ENCODE measurements around the gene CUL7.
A peak's percentile ranks its signal among the peaks of the same experiment; 100 is the strongest.
"Not testable (repeated sequence)": the region's sequence is repeated elsewhere in the genome, so short reads cannot be mapped to it uniquely, and the experiment has no call there.

Gene CUL7

DNA sequence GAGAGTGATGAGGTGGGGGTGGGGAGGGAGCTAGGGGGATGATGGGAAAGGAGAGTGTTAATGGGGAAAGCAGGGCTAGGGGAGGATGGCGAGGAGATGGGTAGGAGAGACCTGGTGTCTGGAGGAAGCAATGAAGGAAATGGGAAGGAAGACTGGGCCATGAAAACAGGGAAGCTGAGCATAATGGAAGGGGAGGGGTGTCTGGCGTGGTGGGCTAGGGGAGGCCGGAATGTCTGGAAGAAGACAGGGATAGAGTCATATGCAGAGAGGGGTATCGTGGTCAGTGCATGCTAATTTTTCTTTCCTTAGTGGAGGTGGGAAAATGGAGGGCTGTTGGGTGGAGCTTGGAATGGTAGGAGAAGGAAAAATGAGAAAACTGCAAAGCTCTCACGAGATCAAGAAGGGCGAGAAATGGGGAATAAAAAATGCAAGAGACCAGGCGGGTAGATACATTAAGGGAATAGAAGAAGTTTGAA lies 39.2 kb downstream of the CUL7 start:
- DNase-seq (ENCODE audit: low read depth in 2 of 2), result no peak

GRCh38 chr6:43013843-43014433 lies 39.7 kb downstream of the CUL7 start, which contains the start of the genes KLHDC3 and MEA1:
TSS of gene KLHDC3 (plus strand) at chr6:43014249. CDS start at chr6:43017193, 2,944 bp downstream.
TSS of gene MEA1 (minus strand) at chr6:43013946. CDS start at chr6:43013813, 133 bp downstream.
- DNase-seq (ENCODE audit: low read depth in 2 of 2), result peak; percentile 96 to 98

DNA sequence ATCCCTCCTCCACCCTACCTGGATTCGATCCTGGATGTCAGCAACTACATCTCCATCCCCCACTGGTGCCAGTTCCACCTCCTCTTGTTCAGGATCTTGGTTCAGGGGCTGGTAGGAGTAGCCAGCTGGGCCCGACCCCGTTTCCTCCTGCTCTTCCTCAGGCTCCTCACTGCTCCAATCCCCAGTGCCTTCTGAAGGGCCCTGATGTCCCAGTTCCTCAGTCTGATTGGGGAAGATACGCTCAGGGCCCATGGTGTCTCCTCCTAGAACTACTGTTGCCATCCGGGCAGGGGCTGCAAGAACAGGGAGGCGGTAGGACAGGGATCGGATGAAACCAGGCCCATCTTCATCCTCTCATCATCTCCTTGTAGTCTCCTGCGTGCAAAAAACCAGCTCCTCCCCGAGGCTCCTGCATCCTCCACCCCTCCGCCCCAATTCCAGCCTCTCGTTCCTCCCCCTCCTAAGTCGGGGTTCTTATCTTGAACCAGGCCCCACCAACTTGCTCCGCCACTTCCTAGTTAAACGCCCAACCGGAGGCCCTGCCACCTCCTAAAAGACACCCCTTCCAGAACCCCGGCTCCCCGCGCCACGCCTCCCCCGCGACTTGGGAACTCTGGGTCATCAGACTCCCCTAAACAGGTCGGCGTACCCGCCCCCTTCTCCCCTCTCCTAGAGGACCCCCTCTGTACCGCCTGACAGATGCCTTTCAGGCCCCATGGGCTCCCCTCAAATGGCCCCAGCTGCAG lies 40.4 kb downstream of the CUL7 start:
- no peak for DNase-seq (ENCODE audit: low read depth in 2 of 2)

GRCh38 chr6:43012364-43012763 lies 41.3 kb downstream of the CUL7 start:
- DNase-seq (ENCODE audit: low read depth in 2 of 2), result no peak

DNA sequence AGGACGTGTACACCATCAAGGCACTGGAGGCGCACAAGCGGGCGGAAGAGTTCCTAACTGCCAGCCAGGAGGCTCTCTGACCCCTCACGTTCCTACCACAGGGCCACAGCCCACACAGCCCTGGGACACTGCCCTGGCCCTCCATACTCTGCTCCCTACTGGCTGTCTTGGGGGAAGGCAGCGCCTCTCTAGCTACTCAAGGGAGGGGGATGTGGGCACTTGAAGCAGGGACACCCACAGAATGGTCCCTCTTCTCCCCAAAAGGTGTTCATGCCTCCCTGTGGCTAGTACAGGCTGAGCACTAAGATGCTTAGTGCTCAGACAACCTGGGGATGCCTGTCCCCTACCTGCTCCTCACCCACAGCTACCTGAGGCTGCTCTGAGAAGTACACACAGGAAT lies 42.4 kb downstream of the CUL7 start:
- no peak for DNase-seq (ENCODE audit: low read depth in 2 of 2)

GRCh38 chr6:43009124-43009523 lies 44.5 kb downstream of the CUL7 start:
- no peak for DNase-seq (ENCODE audit: low read depth in 2 of 2)

- no peak for DNase-seq (ENCODE audit: low read depth in 2 of 2)
Measured at GRCh38 chr6:43007126-43007525, 46.5 kb downstream of the CUL7 start.

DNA sequence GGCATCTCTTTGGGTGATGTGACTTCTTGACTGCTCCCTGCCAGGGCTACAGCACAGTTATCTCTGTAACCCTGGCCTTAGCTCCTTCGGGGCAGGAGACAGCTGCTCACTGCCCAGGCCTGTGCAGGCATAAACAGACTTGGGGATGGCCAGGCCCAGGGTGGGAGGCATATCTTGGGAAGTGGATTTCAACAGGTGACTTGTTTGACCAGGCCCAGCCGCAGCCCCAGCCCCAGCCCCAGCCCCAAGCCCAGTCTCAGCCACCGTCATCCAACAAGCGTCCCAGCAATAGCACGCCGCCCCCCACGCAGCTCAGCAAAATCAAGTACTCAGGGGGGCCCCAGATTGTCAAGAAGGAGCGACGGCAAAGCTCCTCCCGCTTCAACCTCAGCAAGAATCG lies 47.4 kb downstream of the CUL7 start:
- no peak for DNase-seq (ENCODE audit: low read depth in 2 of 2)

GRCh38 chr6:43005844-43006243 lies 47.8 kb downstream of the CUL7 start:
- no peak for DNase-seq (ENCODE audit: low read depth in 2 of 2)

DNA sequence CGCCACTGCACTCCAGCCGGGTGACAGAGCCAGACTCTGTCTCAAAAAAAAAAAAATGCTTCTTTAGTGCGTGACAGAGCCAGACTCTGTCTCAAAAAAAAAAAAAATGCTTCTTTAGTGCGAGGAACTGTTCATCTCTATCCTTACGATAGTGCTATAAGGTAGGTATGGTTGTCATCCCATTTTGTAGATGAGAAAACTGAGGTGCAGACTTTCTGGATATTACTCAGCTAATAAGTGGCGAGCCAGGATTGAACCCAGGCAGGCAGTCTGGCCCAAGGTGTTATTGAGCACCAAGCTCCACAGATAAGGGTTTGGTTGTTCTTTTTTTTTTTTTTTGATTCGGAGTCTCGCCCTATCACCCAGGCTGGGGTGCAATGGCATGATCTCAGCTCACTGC lies 51.8 kb downstream of the CUL7 start:
- DNase-seq (ENCODE audit: low read depth in 2 of 2), result no peak

DNA sequence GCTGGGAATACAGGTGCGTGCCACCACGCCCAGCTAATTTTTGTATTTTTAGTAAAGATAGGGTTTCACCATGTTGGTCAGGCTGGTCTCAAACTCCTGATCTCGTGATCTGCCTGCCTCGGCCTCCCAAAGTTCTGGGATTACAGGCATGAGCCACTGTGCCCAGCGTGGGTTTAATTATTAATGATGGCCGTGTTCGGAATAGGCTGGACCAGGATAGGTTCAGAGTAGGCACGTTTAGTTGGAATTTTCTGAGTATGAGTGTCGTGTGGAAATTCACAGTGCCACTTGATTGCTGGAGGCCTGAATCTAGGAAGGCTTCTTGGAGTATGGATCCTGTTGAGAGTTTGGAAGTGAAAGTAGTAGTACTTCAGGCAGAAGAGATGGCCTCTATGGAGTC lies 55.4 kb downstream of the CUL7 start:
- not testable (repeated sequence) for DNase-seq (ENCODE audit: low read depth in 2 of 2)

GRCh38 chr6:42996513-42996912 lies 57.1 kb downstream of the CUL7 start:
- no peak for DNase-seq (ENCODE audit: low read depth in 2 of 2)

GRCh38 chr6:42993445-42993844 lies 60.2 kb downstream of the CUL7 start:
- DNase-seq (ENCODE audit: low read depth in 2 of 2), result no peak

DNA sequence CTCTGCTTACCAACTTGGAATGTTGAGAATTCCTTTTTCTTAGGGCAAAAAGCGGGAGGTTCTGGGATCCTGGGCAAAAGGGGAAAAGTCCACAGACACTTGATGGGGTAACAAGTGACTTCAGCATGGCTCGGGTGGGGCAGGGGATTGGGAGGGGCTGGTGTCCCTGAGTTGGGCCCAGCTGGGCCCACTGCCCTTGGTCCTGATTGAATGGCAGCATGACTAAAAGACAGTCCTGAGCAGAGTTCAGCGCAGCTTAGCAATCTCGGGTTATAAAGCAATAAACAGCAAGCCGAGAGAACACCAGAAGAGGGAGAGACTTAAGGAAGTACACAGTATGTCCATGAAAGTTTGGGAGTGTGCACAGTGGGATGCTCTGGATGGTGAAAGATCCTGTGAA lies 63.7 kb downstream of the CUL7 start:
- no peak for DNase-seq (ENCODE audit: low read depth in 2 of 2)

DNA sequence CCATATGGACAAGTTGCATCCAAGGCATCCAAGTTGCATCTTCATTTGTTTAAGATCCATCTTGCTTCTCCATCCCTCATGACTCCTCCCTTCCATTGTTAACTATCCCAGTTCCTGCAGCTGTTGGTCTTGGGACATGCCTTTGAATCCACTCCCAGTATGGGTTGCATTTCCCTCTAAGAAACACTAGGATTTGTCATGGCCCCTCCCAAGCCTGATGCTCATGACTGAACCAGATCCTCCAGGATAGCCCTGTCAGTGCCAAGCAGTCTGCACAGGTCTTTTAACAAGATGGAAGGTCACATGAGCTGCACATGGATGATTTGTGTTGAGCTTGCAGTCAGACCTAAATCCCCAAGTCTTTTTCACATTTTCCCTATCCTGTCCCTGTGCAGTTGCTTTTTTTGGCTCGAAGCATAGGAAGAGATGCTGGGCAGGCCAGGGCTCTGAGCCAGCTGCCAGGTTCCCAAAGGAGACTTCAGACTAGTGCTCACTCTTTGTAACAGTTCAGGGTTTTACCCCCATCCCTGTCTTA lies 65.1 kb downstream of the CUL7 start:
- DNase-seq (ENCODE audit: low read depth in 2 of 2), result no peak
